H1 (cell line): Measurements from ENCODE around the gene SGCD. TPM values are rescaled to one million over a fixed set of nuclear protein-coding genes. Genes with fewer than 3 reads are reported as not detected.

ENCODE experiments used
- CTCF ChIA-PET: fragments of 300-600 bp; sonication (Branson Sonifier 250); formaldehyde crosslinking; loops from one replicate; lab custom pipeline; 2021; ENCODE audit not compliant: partially characterized antibody; lab: Charles Lee
- POLR2A ChIA-PET: fragments of 300-600 bp; sonication (Branson Sonifier 250); formaldehyde crosslinking; loops from one replicate; lab custom pipeline; 2021; ENCODE audit warnings: inconsistent platforms; ENCODE audit not compliant: partially characterized antibody; lab: Charles Lee
- DNase-seq, 2 experiments: peaks; one replicate each; pipeline versions ENCODE4 v3.0.0 to v3.0.0-alpha.2; 2010 to 2022; ENCODE audit warnings: low spot score in 2 of 2, low read depth in 1 of 2, mixed read lengths in 1 of 2
- FAIRE-seq: peaks from 2 replicates; lab custom pipeline; 2011; peaks lifted over from hg19 to GRCh38; lab: Jason Lieb, UNC
- H2AFZ ChIP-seq: 2 replicates; pipeline ENCODE4 v1.8.1; 2012; ENCODE audit warnings: low read length, inconsistent platforms
- H2AK5ac ChIP-seq: 2 replicates; pipeline ENCODE4 v1.6.1; 2013; ENCODE audit warnings: low read depth, low read length
- H2BK120ac ChIP-seq: replicated peaks from 2 replicates; pipeline ENCODE3; 2013; ENCODE audit warnings: low read depth, low read length, inconsistent platforms
- H2BK12ac ChIP-seq: 2 replicates; pipeline ENCODE4 v1.6.1; 2013; ENCODE audit warnings: low read depth, low read length
- H2BK15ac ChIP-seq: 2 replicates; pipeline ENCODE4 v1.6.1; 2013; ENCODE audit warnings: low read length
- H2BK20ac ChIP-seq: 2 replicates; pipeline ENCODE4 v1.6.1; 2013; ENCODE audit warnings: low read length
- H2BK5ac ChIP-seq: 2 replicates; pipeline ENCODE4 v1.6.1; 2013; ENCODE audit warnings: low read depth, low read length
- H3K14ac ChIP-seq: 2 replicates; pipeline ENCODE4 v1.6.1; 2013; ENCODE audit warnings: inconsistent platforms; ENCODE audit not compliant: insufficient read length
- H3K18ac ChIP-seq: 2 replicates; pipeline ENCODE4 v1.6.1; 2013; ENCODE audit warnings: low read length; ENCODE audit errors: extremely low read depth
- H3K23ac ChIP-seq: 2 replicates; pipeline ENCODE4 v1.6.1; 2013; ENCODE audit warnings: inconsistent platforms; ENCODE audit not compliant: insufficient read length
- H3K23me2 ChIP-seq: 2 replicates; pipeline ENCODE4 v1.6.1; 2013; ENCODE audit warnings: low read depth, low read length
- H3K27ac ChIP-seq: 2 replicates; pipeline ENCODE4 v1.6.1; 2011; ENCODE audit warnings: low read depth, low read length, inconsistent platforms
- H3K27me3 ChIP-seq, 4 experiments: replicated peaks in 1 of 4; 1 replicate in 1 of 4; 2 replicates in 3 of 4; pipeline versions ENCODE4 v1.6.1 to v1.8.1; 2011 to 2013; ENCODE audit warnings: low read length in 3 of 4, mild to moderate bottlenecking in 3 of 4, inconsistent platforms in 2 of 4, mixed read lengths in 2 of 4, moderate library complexity in 1 of 4; ENCODE audit not compliant: control insufficient read depth in 3 of 4, insufficient read depth in 3 of 4; ENCODE audit errors: extremely low read depth in 1 of 4
- H3K36me3 ChIP-seq, 4 experiments: 2 replicates each; pipeline versions ENCODE4 v1.6.1 to v1.8.1; 2011 to 2013; ENCODE audit warnings: mild to moderate bottlenecking in 4 of 4, low read length in 3 of 4, moderate library complexity in 2 of 4, control low read depth in 1 of 4, inconsistent platforms in 1 of 4; ENCODE audit not compliant: insufficient read depth in 4 of 4, control insufficient read depth in 2 of 4
- H3K4ac ChIP-seq: replicated peaks from 2 replicates; pipeline ENCODE3; 2013; ENCODE audit warnings: low read length, low read depth, mixed read lengths, inconsistent platforms; ENCODE audit not compliant: insufficient read length
- H3K4me1 ChIP-seq, 4 experiments: replicated peaks in 1 of 4; 1 replicate in 1 of 4; 2 replicates in 3 of 4; pipeline versions ENCODE4 v1.6.1 to v1.8.1; 2011 to 2013; ENCODE audit warnings: low read length in 3 of 4, inconsistent platforms in 2 of 4, mixed read lengths in 1 of 4; ENCODE audit not compliant: insufficient read depth in 4 of 4, control insufficient read depth in 3 of 4
- H3K4me2 ChIP-seq, 2 experiments: 2 replicates each; pipeline versions ENCODE4 v1.6.1 to v1.8.1; 2011 to 2013; ENCODE audit warnings: low read depth in 2 of 2, low read length in 2 of 2, control low read depth in 1 of 2, inconsistent platforms in 1 of 2, mild to moderate bottlenecking in 1 of 2; ENCODE audit not compliant: insufficient read depth in 1 of 2
- H3K4me3 ChIP-seq, 4 experiments: fragments of 200-600, 300-600 bp in 1 of 4; sonication (generic), shearing (Covaris generic), sonication (Bioruptor Twin) in 1 of 4; 2 replicates each; pipeline versions ENCODE4 v1.5.1 to v1.8.1; 2011 to 2016; ENCODE audit warnings: low read length in 4 of 4, low read depth in 3 of 4, control low read depth in 2 of 4, inconsistent platforms in 2 of 4, mild to moderate bottlenecking in 2 of 4, mixed read lengths in 1 of 4, moderate library complexity in 1 of 4; ENCODE audit not compliant: insufficient read depth in 2 of 4; ENCODE audit errors: extremely low read depth in 1 of 4
- H3K56ac ChIP-seq: replicated peaks from 2 replicates; pipeline ENCODE3; 2013; ENCODE audit warnings: low read depth, mild to moderate bottlenecking, mixed read lengths, low read length, inconsistent platforms; ENCODE audit not compliant: insufficient read length
- H3K79me1 ChIP-seq: 2 replicates; pipeline ENCODE4 v1.6.1; 2013; ENCODE audit warnings: low read depth, low read length, control low read depth
- H3K79me2 ChIP-seq, 2 experiments: 2 replicates each; pipeline versions ENCODE4 v1.6.1 to v1.8.1; 2012 to 2013; ENCODE audit warnings: low read length in 2 of 2, mild to moderate bottlenecking in 2 of 2, inconsistent platforms in 1 of 2; ENCODE audit not compliant: insufficient read depth in 2 of 2, control insufficient read depth in 1 of 2
- H3K9ac ChIP-seq, 4 experiments: replicated peaks in 1 of 4; 1 replicate in 1 of 4; 2 replicates in 3 of 4; pipeline versions ENCODE4 v1.6.1 to v1.8.1; 2011 to 2013; ENCODE audit warnings: low read depth in 3 of 4, low read length in 3 of 4, control low read depth in 2 of 4, mild to moderate bottlenecking in 2 of 4, moderate library complexity in 2 of 4, inconsistent platforms in 1 of 4; ENCODE audit errors: extremely low read depth in 1 of 4
- H3K9me3 ChIP-seq, 2 experiments: 2 replicates each; pipeline versions ENCODE4 v1.6.1 to v1.8.1; 2012 to 2013; ENCODE audit warnings: mild to moderate bottlenecking in 2 of 2, moderate library complexity in 2 of 2, control low read depth in 1 of 2, inconsistent platforms in 1 of 2, low read depth in 1 of 2, low read length in 1 of 2, mixed read lengths in 1 of 2; ENCODE audit not compliant: insufficient read depth in 2 of 2
- H4K20me1 ChIP-seq, 2 experiments: replicated peaks in 1 of 2; 2 replicates each; pipeline versions ENCODE3 to v1.8.1; 2011 to 2013; ENCODE audit warnings: inconsistent platforms in 2 of 2, low read length in 2 of 2, mild to moderate bottlenecking in 1 of 2; ENCODE audit not compliant: insufficient read depth in 2 of 2, control insufficient read depth in 1 of 2
- H4K5ac ChIP-seq: 2 replicates; pipeline ENCODE4 v1.6.1; 2013; ENCODE audit warnings: low read length, low read depth, mixed read lengths, inconsistent platforms; ENCODE audit not compliant: insufficient read length
- H4K8ac ChIP-seq: 2 replicates; pipeline ENCODE4 v1.8.0; 2013; ENCODE audit warnings: mild to moderate bottlenecking, moderate library complexity, low read length, inconsistent platforms; ENCODE audit not compliant: insufficient read depth; ENCODE audit errors: extremely low read depth
- H4K91ac ChIP-seq: replicated peaks from 2 replicates; pipeline ENCODE3; 2013; ENCODE audit warnings: low read length, mixed read lengths, inconsistent platforms; ENCODE audit not compliant: insufficient read length
- EP300 ChIP-seq, 2 experiments: IDR thresholded peaks; 1 replicate in 1 of 2; 2 replicates in 1 of 2; pipeline ENCODE4 v1.6.1; 2011 to 2012; ENCODE audit warnings: low read depth in 2 of 2, low read length in 2 of 2, mild to moderate bottlenecking in 2 of 2, borderline replicate concordance in 1 of 2, inconsistent platforms in 1 of 2, moderate library complexity in 1 of 2
- EZH2 ChIP-seq: fragments of 200-600 bp; sonication (generic); IDR thresholded peaks from 2 replicates; pipeline ENCODE4 v1.7.1; 2012; ENCODE audit warnings: low read depth, mild to moderate bottlenecking, moderate library complexity, low read length, inconsistent platforms; ENCODE audit not compliant: severe bottlenecking
- GABPA ChIP-seq: IDR thresholded peaks from 2 replicates; pipeline ENCODE4 v1.6.1; 2011; ENCODE audit warnings: mild to moderate bottlenecking, low read length, moderate library complexity, borderline replicate concordance; ENCODE audit not compliant: insufficient read depth
- RNF2 ChIP-seq: fragments of 200-900, 300-1000 bp; sonication (generic); IDR thresholded peaks from 2 replicates; pipeline ENCODE4 v1.7.1; 2016; ENCODE audit warnings: borderline replicate concordance, low read depth, mild to moderate bottlenecking, antibody characterized with exemption, low read length; ENCODE audit not compliant: poor library complexity, severe bottlenecking; ENCODE audit errors: missing control alignments
- SIRT6 ChIP-seq: IDR thresholded peaks from one replicate; pipeline ENCODE4 v1.7.1; 2012; ENCODE audit warnings: low read length, inconsistent platforms
- TAF1 ChIP-seq: IDR thresholded peaks from 2 replicates; pipeline ENCODE4 v1.6.1; 2011; ENCODE audit warnings: mild to moderate bottlenecking, low read depth, low read length
- TBP ChIP-seq: IDR thresholded peaks from 2 replicates; pipeline ENCODE4 v1.6.1; 2011; ENCODE audit warnings: low read depth, low read length, improper control_type of control experiment
- WGBS, 2 experiments: shearing (Covaris generic) in 1 of 2; methylation state at CpG; one replicate each; pipeline versions ENCODE4 v1.1.6 to v1.1.7; 2013 to 2015; ENCODE audit warnings: low lambda C conversion rate in 2 of 2, mixed read lengths in 2 of 2, inconsistent platforms in 1 of 2, low coverage in 1 of 2, missing lambda C conversion rate in 1 of 2; ENCODE audit not compliant: insufficient replicate concordance in 2 of 2, insufficient coverage in 1 of 2, insufficient read length in 1 of 2; ENCODE audit errors: extremely low coverage in 1 of 2, missing lambda C conversion rate in 1 of 2; 5-methylcytosine and 5-hydroxymethylcytosine counted together
- polyA plus RNA-seq, 7 experiments: library from polyadenylated mRNA; depleted of rRNA in 3 of 7; stranded (reverse) in 5 of 7; unstranded in 2 of 7; fragments of >200 nt in 5 of 7; fragments of 200-250 nt in 2 of 7; gene quantifications; 1 replicate in 5 of 7; 2 replicates in 1 of 7; 4 replicates in 1 of 7; pipeline versions ENCODE4 v1.2.1 to v1.2.3, GENCODE V29; 2011 to 2013; ENCODE audit warnings: missing spikeins in 2 of 7, mixed read lengths in 2 of 7
- total RNA-seq: library from RNA; stranded (reverse); fragmentation: NEBNext Ultra II Directional; extraction: Animal tissue kit (Norgen Biotek cat#: 25700); gene quantifications from 2 replicates; pipeline ENCODE4 v1.2.1, GENCODE V29; 2021

Gene SGCD
- total and polyA plus RNA-seq, 2 of the 8 experiments (the other 6 are each of a cell fraction or from before 2014, with no cell fraction given), result 0.04 to 0.08 TPM

- WGBS, 2 experiments, result 90% methylated on average over 3 of the region's 3 CpGs; no CpG with 5 or more reads in 1 of the 2 experiments
- H3K23ac ChIP-seq, result no peak overlapping the region
- ChIA-PET CTCF (no interaction called here), POLR2A (no interaction called here)
- no peak overlapping the region for H2BK5ac ChIP-seq
- H3K4me3 ChIP-seq, result no peak overlapping the region
- no peaks in the 10 kb centered on the region for H3K79me2 ChIP-seq
- no peaks in the 10 kb centered on the region for H3K9me3 ChIP-seq
- no peak overlapping the region for H2AK5ac ChIP-seq
- DNase-seq (no peak), FAIRE-seq (no peak)
- H3K14ac ChIP-seq, result no peak overlapping the region
- H3K4me2 ChIP-seq, result no peak overlapping the region
- no peaks in the 10 kb centered on the region for H3K23me2 ChIP-seq
- no peak overlapping the region for H2BK120ac ChIP-seq
- no peaks in the 10 kb centered on the region for H3K36me3 ChIP-seq
- no peaks in the 10 kb centered on the region for H3K27me3 ChIP-seq
- H4K8ac ChIP-seq, result no peak overlapping the region
- H3K4me1 ChIP-seq, result no peaks in the 10 kb centered on the region
- no peak overlapping the region for H2BK12ac ChIP-seq
- no peak overlapping the region for H3K9ac ChIP-seq
- H4K20me1 ChIP-seq, result no peaks in the 10 kb centered on the region
- TF ChIP-seq TBP (no peak), SIRT6 (no peak), EP300 (IDR thresholded peaks at IDR 0.05; ENCODE audit: borderline replicate concordance in 1 of 2, low read depth in 2 of 2, low read length in 2 of 2) (no peak), GABPA (no peak), TAF1 (no peak), RNF2 (no peak), EZH2 (no peak)
- no peak overlapping the region for H3K56ac ChIP-seq
- no peak overlapping the region for H3K27ac ChIP-seq
- H3K79me1 ChIP-seq, result no peaks in the 10 kb centered on the region
- H4K91ac ChIP-seq, result no peak overlapping the region
- no peak overlapping the region for H2BK20ac ChIP-seq
- no peak overlapping the region for H3K18ac ChIP-seq
- H2AFZ ChIP-seq, result no peak overlapping the region; the same call in 1 of the 2 replicates
- no peak overlapping the region for H2BK15ac ChIP-seq
- H4K5ac ChIP-seq, result no peak overlapping the region
- H3K4ac ChIP-seq, result no peak overlapping the region
Observed at GRCh38 chr5:156552855-156553358, 225.9 kb downstream of the SGCD start.
